Testis (tissue), 2 donors: ENCODE data around the gene SMOC1.

Experiments used
- CTCF ChIP-seq, 3 experiments: fragments of 450-650 bp in 2 of 3; fragments of 200-600 bp in 1 of 3; sonication (generic) in 1 of 3; IDR thresholded peaks; one replicate each; pipeline ENCODE4 v1.5.1; 2016 to 2019; ENCODE audit warnings: antibody characterized with exemption in 3 of 3, mild to moderate bottlenecking in 2 of 3, moderate library complexity in 1 of 3
- POLR2A ChIP-seq: fragments of 450-650 bp; IDR thresholded peaks from one replicate; pipeline ENCODE4 v1.6.1; 2017; ENCODE audit warnings: antibody characterized with exemption, mild to moderate bottlenecking, moderate library complexity

- no peak for TF ChIP-seq CTCF (IDR thresholded peaks at IDR 0.05)
- TF ChIP-seq POLR2A, result no peak
Observed at GRCh38 chr14:70014406-70015095, 135.3 kb downstream of the SMOC1 start.
